MM.1S (cell line): ENCODE results near the gene METTL17.

Experiments
- DNase-seq: peaks from one replicate; pipeline ENCODE4 v3.0.0-alpha.2; 2015
- H2AFZ ChIP-seq: fragments of 300-600 bp; sonication (generic); 2 replicates; pipeline ENCODE4 v1.6.0; 2016; ENCODE audit warnings: antibody characterized with exemption, low read length
- H3F3A ChIP-seq: fragments of 300-600 bp; sonication (generic); 2 replicates; pipeline ENCODE4 v1.6.1; 2016; ENCODE audit warnings: mild to moderate bottlenecking, antibody characterized with exemption, low read length, moderate library complexity, mixed read lengths; ENCODE audit not compliant: insufficient read depth
- H3K27ac ChIP-seq: fragments of 300-600 bp; sonication (generic); 2 replicates; pipeline ENCODE4 v1.5.1; 2016; ENCODE audit warnings: mild to moderate bottlenecking, low read length
- H3K27me3 ChIP-seq: fragments of 300-600 bp; sonication (generic); replicated peaks from 2 replicates; pipeline ENCODE4 v1.6.0; 2016; ENCODE audit warnings: low read length; ENCODE audit not compliant: insufficient read depth
- H3K36me3 ChIP-seq: fragments of 300-600 bp; sonication (generic); replicated peaks from 2 replicates; pipeline ENCODE4 v1.6.1; 2016; ENCODE audit warnings: mild to moderate bottlenecking, low read length, mixed read lengths; ENCODE audit not compliant: insufficient read depth
- H3K4me1 ChIP-seq: fragments of 300-600 bp; sonication (generic); 2 replicates; pipeline ENCODE4 v1.6.1; 2016; ENCODE audit warnings: low read length, mixed read lengths
- H3K4me2 ChIP-seq: fragments of 300-600 bp; sonication (generic); 2 replicates; pipeline ENCODE4 v1.6.0; 2016; ENCODE audit warnings: low read depth, low read length
- H3K4me3 ChIP-seq: fragments of 300-600 bp; sonication (generic); 2 replicates; pipeline ENCODE4 v1.5.1; 2016; ENCODE audit warnings: low read length, mixed read lengths
- H3K79me2 ChIP-seq: fragments of 300-600 bp; sonication (generic); 2 replicates; pipeline ENCODE4 v1.6.1; 2016; ENCODE audit warnings: mixed run types, low read length, mixed read lengths
- H3K9ac ChIP-seq: fragments of 300-600 bp; sonication (generic); 2 replicates; pipeline ENCODE4 v1.6.1; 2016; ENCODE audit warnings: low read length, mixed read lengths
- H3K9me2 ChIP-seq: fragments of 300-600 bp; sonication (generic); replicated peaks from 2 replicates; pipeline ENCODE4 v1.6.1; 2016; ENCODE audit warnings: mild to moderate bottlenecking, low read length, mixed read lengths; ENCODE audit not compliant: insufficient read depth
- H3K9me3 ChIP-seq: fragments of 300-600 bp; sonication (generic); replicated peaks from 2 replicates; pipeline ENCODE4 v1.6.1; 2016; ENCODE audit warnings: mild to moderate bottlenecking, low read length, mixed read lengths; ENCODE audit not compliant: insufficient read depth
- H4K20me1 ChIP-seq: fragments of 300-600 bp; sonication (generic); 2 replicates; pipeline ENCODE4 v1.6.1; 2016; ENCODE audit warnings: mild to moderate bottlenecking, low read length, moderate library complexity, mixed read lengths; ENCODE audit not compliant: insufficient read depth
- CTCF ChIP-seq: fragments of 300-600 bp; sonication (generic); IDR thresholded peaks from 2 replicates; pipeline ENCODE4 v1.5.1; 2016; ENCODE audit warnings: antibody characterized with exemption, low read length, mixed read lengths
- EZH2 ChIP-seq: fragments of 300-600 bp; sonication (generic); optimal IDR thresholded peaks from 2 replicates; pipeline ENCODE3; 2017; ENCODE audit warnings: low read depth, mild to moderate bottlenecking, antibody characterized with exemption, low read length, mixed read lengths
- EZH2phosphoT487 ChIP-seq: fragments of 300-600 bp; sonication (generic); IDR thresholded peaks from 2 replicates; pipeline ENCODE4 v1.6.1; 2018; ENCODE audit warnings: antibody characterized with exemption, low read length

The METTL17 gene

GRCh38 chr14:21032326-21033132 lies 42.7 kb downstream of the METTL17 start:
- Histone ChIP-seq H3K4me1 (no peaks in the 10 kb centered on the region), H3K9me3 (no peaks in the 10 kb centered on the region), H3K27ac (no peak overlapping the region), H3K79me2 (no peaks in the 10 kb centered on the region), H3K9me2 (no peaks in the 10 kb centered on the region), H3F3A (no peaks in the 10 kb centered on the region), H3K27me3 (no peaks in the 10 kb centered on the region), H2AFZ (no peak overlapping the region), H3K9ac (no peak overlapping the region), H3K4me3 (no peak overlapping the region), H4K20me1 (no peaks in the 10 kb centered on the region), H3K4me2 (no peak overlapping the region), H3K36me3 (no peaks in the 10 kb centered on the region)
- no peak for DNase-seq
- no peak for TF ChIP-seq CTCF
- no peak for TF ChIP-seq EZH2
- TF ChIP-seq EZH2phosphoT487 = no peak

- no peak overlapping the region for H3K4me2 ChIP-seq
- no peak overlapping the region for H3K4me3 ChIP-seq
- no peaks in the 10 kb centered on the region for H3K79me2 ChIP-seq
- no peak overlapping the region for H3K27ac ChIP-seq
- no peaks in the 10 kb centered on the region for H3K4me1 ChIP-seq
- H2AFZ ChIP-seq = no peak overlapping the region
- TF ChIP-seq EZH2phosphoT487 = no peak
- TF ChIP-seq CTCF = no peak
- TF ChIP-seq EZH2 = no peak
- H4K20me1 ChIP-seq = no peaks in the 10 kb centered on the region
- H3F3A ChIP-seq = no peaks in the 10 kb centered on the region
- H3K36me3 ChIP-seq = no peaks in the 10 kb centered on the region
- no peak for DNase-seq
- H3K9me2 ChIP-seq = no peaks in the 10 kb centered on the region
- H3K27me3 ChIP-seq = no peaks in the 10 kb centered on the region
- H3K9me3 ChIP-seq = no peaks in the 10 kb centered on the region
- no peak overlapping the region for H3K9ac ChIP-seq
Measured at GRCh38 chr14:21033133-21033698, 43.4 kb downstream of the METTL17 start.

GRCh38 chr14:21034707-21035106 lies 44.9 kb downstream of the METTL17 start, which contains the start of gene RNASE13:
Gene RNASE13 (minus strand): TSS chr14:21034807. CDS start chr14:21034288, 519 bp downstream.
- no peak within 1 kb of the TSS for H3K4me2 ChIP-seq
- H3K4me3 ChIP-seq = no peak within 1 kb of the TSS
- H2AFZ ChIP-seq = no peak within 1 kb of the TSS
- no peaks in the 10 kb centered on the region for H3K4me1 ChIP-seq
- TF ChIP-seq CTCF (no peak), EZH2phosphoT487 (no peak), EZH2 (no peak)
- H3K9me2 ChIP-seq = no peaks in the 10 kb centered on the region
- H3K79me2 ChIP-seq = no peaks in the 10 kb centered on the region
- no peak for DNase-seq
- no peak within 1 kb of the TSS for H3K9ac ChIP-seq
- H3K27ac ChIP-seq = no peak within 1 kb of the TSS
- H3K9me3 ChIP-seq = no peaks in the 10 kb centered on the region
- no peaks in the 10 kb centered on the region for H3K36me3 ChIP-seq
- no peaks in the 10 kb centered on the region for H3F3A ChIP-seq
- H4K20me1 ChIP-seq = no peaks in the 10 kb centered on the region
- H3K27me3 ChIP-seq = no peaks in the 10 kb centered on the region
